GM12892 (cell line): ENCODE measurements around the gene PCIF1.

ENCODE experiments used
- POLR2A ChIP-seq: IDR thresholded peaks from 2 replicates; pipeline ENCODE4 v1.6.1; 2011; ENCODE audit warnings: low read depth, low read length, control low read depth
- POLR2AphosphoS5 ChIP-seq: IDR thresholded peaks from 2 replicates; pipeline ENCODE4 v1.6.1; 2011; ENCODE audit warnings: low read depth, low read length, control low read depth

- TF ChIP-seq POLR2A (no peak), POLR2AphosphoS5 (no peak)
Observed at GRCh38 chr20:45902199-45902701, 32.2 kb upstream of the PCIF1 start.
